Dendritic cell treated with granulocyte-macrophage colony-stimulating factor and Interleukin-4, amounts not matched to agents 40 ng/mL and 50 ng/mL, for 4 days (primary cell): ENCODE data around the gene AP3S1.
"Not testable (repeated sequence)": the region's sequence is repeated elsewhere in the genome, so short reads cannot be mapped to it uniquely, and the experiment has no call there.

ENCODE experiments used
- H3K27ac Mint-ChIP-seq: one replicate; pipeline ENCODE4 v1.8.0; 2022; ENCODE audit warnings: mild to moderate bottlenecking, mixed read lengths
- H3K27me3 Mint-ChIP-seq: one replicate; pipeline ENCODE4 v1.8.0; 2022; ENCODE audit warnings: mild to moderate bottlenecking, mixed read lengths
- H3K36me3 Mint-ChIP-seq: one replicate; pipeline ENCODE4 v1.8.0; 2022; ENCODE audit warnings: low read depth, mixed read lengths
- H3K4me1 Mint-ChIP-seq: one replicate; pipeline ENCODE4 v1.8.0; 2022; ENCODE audit warnings: low read depth, mixed read lengths
- H3K4me3 Mint-ChIP-seq: one replicate; pipeline ENCODE4 v1.8.0; 2022; ENCODE audit warnings: mild to moderate bottlenecking, moderate library complexity, mixed read lengths
- H3K9me3 Mint-ChIP-seq: one replicate; pipeline ENCODE4 v1.8.0; 2022; ENCODE audit warnings: mixed read lengths
- intact Hi-C: fragments of 100-400 bp; cut with micrococcal nuclease; formaldehyde crosslinking; loops from one replicate; pipeline ENCODE4 v1.15.0; 2022

Gene AP3S1

GRCh38 chr5:115920171-115920725, 78.5 kb downstream of the AP3S1 start:
- intact Hi-C loops: no loop called here
- Mint-ChIP-seq H3K27ac (no peak overlapping the region), H3K27me3 (no peaks in the 10 kb centered on the region), H3K9me3 (no peaks in the 10 kb centered on the region), H3K4me3 (no peak overlapping the region), H3K4me1 (no peaks in the 10 kb centered on the region), H3K36me3 (peaks cover 12% of the 10 kb centered on the region)

- H3K9me3 Mint-ChIP-seq, H3K4me3 Mint-ChIP-seq, intact Hi-C loops, H3K4me1 Mint-ChIP-seq, H3K27me3 Mint-ChIP-seq, H3K27ac Mint-ChIP-seq, H3K36me3 Mint-ChIP-seq: not testable (repeated sequence)
Measured at GRCh38 chr5:115928578-115929407, 87.1 kb downstream of the AP3S1 start.

- H3K4me3 Mint-ChIP-seq: not testable (repeated sequence)
Measured at GRCh38 chr5:115930171-115930570, 88.4 kb downstream of the AP3S1 start.

GRCh38 chr5:115930630-115931337, 89.0 kb downstream of the AP3S1 start:
- H3K27ac Mint-ChIP-seq: no peak overlapping the region

More at GRCh38 chr5:115930171-115930570, 88.4 kb downstream of the AP3S1 start:
- H3K4me1 Mint-ChIP-seq, H3K36me3 Mint-ChIP-seq, intact Hi-C loops, H3K9me3 Mint-ChIP-seq, H3K27me3 Mint-ChIP-seq, H3K27ac Mint-ChIP-seq: not testable (repeated sequence)

GRCh38 chr5:115932991-115933390, 91.3 kb downstream of the AP3S1 start:
- Mint-ChIP-seq H3K4me1 (no peaks in the 10 kb centered on the region), H3K4me3 (no peak overlapping the region), H3K36me3 (no peaks in the 10 kb centered on the region), H3K27me3 (peaks cover under 1% of the 10 kb centered on the region), H3K27ac (no peak overlapping the region), H3K9me3 (no peaks in the 10 kb centered on the region)
- intact Hi-C loops: no loop called here

More at GRCh38 chr5:115930630-115931337, 89.0 kb downstream of the AP3S1 start:
- Mint-ChIP-seq H3K4me3 (no peak overlapping the region), H3K36me3 (no peaks in the 10 kb centered on the region), H3K27me3 (no peaks in the 10 kb centered on the region), H3K9me3 (no peaks in the 10 kb centered on the region), H3K4me1 (no peaks in the 10 kb centered on the region)
- intact Hi-C loops: no loop called here

- Mint-ChIP-seq H3K4me1 (no peaks in the 10 kb centered on the region), H3K36me3 (no peaks in the 10 kb centered on the region), H3K27ac (no peak overlapping the region), H3K4me3 (no peak overlapping the region), H3K27me3 (peaks cover 2% of the 10 kb centered on the region), H3K9me3 (no peaks in the 10 kb centered on the region)
- intact Hi-C loops: no loop called here
Measured at GRCh38 chr5:115934388-115934974, 92.7 kb downstream of the AP3S1 start.

GRCh38 chr5:115936031-115936430, 94.3 kb downstream of the AP3S1 start:
- Mint-ChIP-seq H3K27me3 (peaks cover 2% of the 10 kb centered on the region), H3K4me1 (no peaks in the 10 kb centered on the region), H3K4me3 (no peak overlapping the region)

GRCh38 chr5:115939059-115939458, 97.3 kb downstream of the AP3S1 start:
- H3K36me3 Mint-ChIP-seq: no peaks in the 10 kb centered on the region
- H3K27ac Mint-ChIP-seq: no peak overlapping the region
- H3K4me3 Mint-ChIP-seq: no peak overlapping the region
- H3K4me1 Mint-ChIP-seq: no peaks in the 10 kb centered on the region
- no peaks in the 10 kb centered on the region for H3K9me3 Mint-ChIP-seq
- intact Hi-C loops: no loop called here
- peaks cover 2% of the 10 kb centered on the region for H3K27me3 Mint-ChIP-seq

More at GRCh38 chr5:115936031-115936430, 94.3 kb downstream of the AP3S1 start:
- no peaks in the 10 kb centered on the region for H3K9me3 Mint-ChIP-seq
- H3K36me3 Mint-ChIP-seq: no peaks in the 10 kb centered on the region
- H3K27ac Mint-ChIP-seq: no peak overlapping the region
- intact Hi-C loops: no loop called here

GRCh38 chr5:115940080-115940810, 98.5 kb downstream of the AP3S1 start:
- Mint-ChIP-seq H3K36me3 (no peaks in the 10 kb centered on the region), H3K27ac (no peak overlapping the region), H3K4me1 (no peaks in the 10 kb centered on the region), H3K4me3 (no peak overlapping the region), H3K9me3 (no peaks in the 10 kb centered on the region), H3K27me3 (peaks cover 2% of the 10 kb centered on the region)
- intact Hi-C loops: no loop called here

- H3K9me3 Mint-ChIP-seq: no peaks in the 10 kb centered on the region
- H3K4me3 Mint-ChIP-seq: no peak overlapping the region
- H3K4me1 Mint-ChIP-seq: no peaks in the 10 kb centered on the region
- intact Hi-C loops: no loop called here
- no peak overlapping the region for H3K27ac Mint-ChIP-seq
- H3K27me3 Mint-ChIP-seq: peaks cover 2% of the 10 kb centered on the region
- no peaks in the 10 kb centered on the region for H3K36me3 Mint-ChIP-seq
Measured at GRCh38 chr5:115941051-115941675, 99.4 kb downstream of the AP3S1 start.

GRCh38 chr5:115944501-115944900, 102.8 kb downstream of the AP3S1 start:
- H3K4me3 Mint-ChIP-seq: no peak overlapping the region
- intact Hi-C loops: no loop called here

GRCh38 chr5:115946655-115947054, 104.9 kb downstream of the AP3S1 start:
- H3K36me3 Mint-ChIP-seq: no peaks in the 10 kb centered on the region
- intact Hi-C loops: no loop called here
- H3K4me1 Mint-ChIP-seq: no peaks in the 10 kb centered on the region
- H3K9me3 Mint-ChIP-seq: no peaks in the 10 kb centered on the region
- peaks cover 2% of the 10 kb centered on the region for H3K27me3 Mint-ChIP-seq
- H3K27ac Mint-ChIP-seq: no peak overlapping the region
- no peak overlapping the region for H3K4me3 Mint-ChIP-seq

More at GRCh38 chr5:115944501-115944900, 102.8 kb downstream of the AP3S1 start:
- H3K27me3 Mint-ChIP-seq: no peaks in the 10 kb centered on the region
- H3K4me1 Mint-ChIP-seq: no peaks in the 10 kb centered on the region
- no peaks in the 10 kb centered on the region for H3K9me3 Mint-ChIP-seq
- no peaks in the 10 kb centered on the region for H3K36me3 Mint-ChIP-seq
- no peak overlapping the region for H3K27ac Mint-ChIP-seq

GRCh38 chr5:115947260-115947659, 105.5 kb downstream of the AP3S1 start:
- intact Hi-C loops: no loop called here
- Mint-ChIP-seq H3K27ac (no peak overlapping the region), H3K9me3 (no peaks in the 10 kb centered on the region), H3K4me3 (no peak overlapping the region), H3K4me1 (no peaks in the 10 kb centered on the region), H3K36me3 (no peaks in the 10 kb centered on the region), H3K27me3 (peaks cover 5% of the 10 kb centered on the region)
